IMR-90 (cell line): ENCODE results near the gene KCNJ3. TPM values are rescaled to one million over a fixed set of nuclear protein-coding genes. Genes with fewer than 3 reads are reported as not detected.

ENCODE experiments used
- ATAC-seq: fragments of 200-7000 bp; cut with Tn5 transposase; 2 replicates; pipeline ENCODE4 v1.9.1; 2020; ENCODE audit warnings: low read depth, mild to moderate bottlenecking, moderate library complexity
- BruUV-seq: library from RNA; stranded (reverse); fragments of 400-500 nt; replicated peaks from 2 replicates; lab custom pipeline; 2021; lab: Mats Ljungman, UMichigan
- CTCF ChIA-PET: fragments of 300-600 bp; formaldehyde crosslinking; extraction: SDS; loops from one replicate; lab custom pipeline; 2021; ENCODE audit warnings: antibody characterized with exemption; lab: Yijun Ruan, JAX
- POLR2A ChIA-PET: fragments of 300-600 bp; sonication (Branson Sonifier 250); formaldehyde crosslinking; loops from one replicate; lab custom pipeline; 2022; ENCODE audit warnings: antibody characterized with exemption; ENCODE audit not compliant: unreplicated experiment; lab: Charles Lee
- DNase-seq: peaks from one replicate; pipeline ENCODE4 v3.0.0; 2013
- H2AFZ ChIP-seq: replicated peaks from 2 replicates; pipeline ENCODE3; 2013; ENCODE audit warnings: low read length, mild to moderate bottlenecking; ENCODE audit not compliant: poor library complexity
- H2AK5ac ChIP-seq: 2 replicates; pipeline ENCODE4 v1.6.1; 2013; ENCODE audit warnings: low read depth, low read length, inconsistent platforms
- H2AK9ac ChIP-seq: replicated peaks from 2 replicates; pipeline ENCODE3; 2013; ENCODE audit warnings: mild to moderate bottlenecking, low read depth, low read length, moderate library complexity; ENCODE audit not compliant: poor library complexity
- H2BK120ac ChIP-seq: 2 replicates; pipeline ENCODE4 v1.6.1; 2013; ENCODE audit warnings: low read depth, low read length, inconsistent platforms
- H2BK15ac ChIP-seq: 3 replicates; pipeline ENCODE4 v1.6.1; 2013; ENCODE audit warnings: low read depth, low read length, inconsistent platforms
- H2BK20ac ChIP-seq: 2 replicates; pipeline ENCODE4 v1.6.1; 2013; ENCODE audit warnings: low read depth, mild to moderate bottlenecking, inconsistent platforms, low read length, moderate library complexity
- H2BK5ac ChIP-seq: 2 replicates; pipeline ENCODE4 v1.6.1; 2013; ENCODE audit warnings: mild to moderate bottlenecking, low read depth, low read length, inconsistent platforms; ENCODE audit not compliant: poor library complexity, severe bottlenecking
- H3K14ac ChIP-seq: replicated peaks from 2 replicates; pipeline ENCODE4 v1.6.1; 2013; ENCODE audit warnings: low read depth, low read length, inconsistent platforms
- H3K18ac ChIP-seq: 2 replicates; pipeline ENCODE4 v1.6.1; 2013; ENCODE audit warnings: low read depth, low read length, control low read depth
- H3K23ac ChIP-seq: 2 replicates; pipeline ENCODE4 v1.6.1; 2013; ENCODE audit warnings: low read depth, low read length, inconsistent platforms
- H3K27ac ChIP-seq: 2 replicates; pipeline ENCODE4 v1.5.1; 2013; ENCODE audit warnings: mild to moderate bottlenecking, control low read depth, low read length; ENCODE audit not compliant: insufficient read depth
- H3K27me3 ChIP-seq: 2 replicates; pipeline ENCODE4 v1.6.1; 2013; ENCODE audit warnings: low read length; ENCODE audit not compliant: control insufficient read depth, insufficient read depth
- H3K36me3 ChIP-seq: 2 replicates; pipeline ENCODE4 v1.6.1; 2013; ENCODE audit warnings: low read length, mixed read lengths; ENCODE audit not compliant: control insufficient read depth, insufficient read depth
- H3K4ac ChIP-seq: 2 replicates; pipeline ENCODE4 v1.6.1; 2013; ENCODE audit warnings: low read depth, low read length, inconsistent platforms
- H3K4me1 ChIP-seq: 2 replicates; pipeline ENCODE4 v1.6.1; 2013; ENCODE audit warnings: low read length, mixed read lengths; ENCODE audit not compliant: control insufficient read depth, insufficient read depth
- H3K4me2 ChIP-seq: 2 replicates; pipeline ENCODE4 v1.6.1; 2013; ENCODE audit warnings: low read depth, mild to moderate bottlenecking, control low read depth, low read length, moderate library complexity
- H3K4me3 ChIP-seq: 2 replicates; pipeline ENCODE4 v1.5.1; 2013; ENCODE audit warnings: low read depth, mild to moderate bottlenecking, control low read depth, low read length, moderate library complexity; ENCODE audit not compliant: insufficient read depth
- H3K56ac ChIP-seq: 2 replicates; pipeline ENCODE4 v1.6.1; 2013; ENCODE audit warnings: low read length, inconsistent platforms; ENCODE audit not compliant: insufficient read depth; ENCODE audit errors: extremely low read depth
- H3K79me1 ChIP-seq, 2 experiments: 2 replicates each; pipeline ENCODE4 v1.6.1; 2013; ENCODE audit warnings: low read length in 2 of 2, inconsistent platforms in 1 of 2, low read depth in 1 of 2
- H3K9ac ChIP-seq: 2 replicates; pipeline ENCODE4 v1.6.1; 2013; ENCODE audit warnings: low read depth, low read length, control low read depth
- H3K9me1 ChIP-seq: 2 replicates; pipeline ENCODE4 v1.6.1; 2013; ENCODE audit warnings: low read length, inconsistent platforms; ENCODE audit not compliant: insufficient read depth
- H3K9me3 ChIP-seq: 2 replicates; pipeline ENCODE4 v1.6.1; 2013; ENCODE audit warnings: low read length; ENCODE audit not compliant: control insufficient read depth, insufficient read depth
- H4K20me1 ChIP-seq: 2 replicates; pipeline ENCODE4 v1.6.1; 2013; ENCODE audit warnings: low read length, inconsistent platforms; ENCODE audit not compliant: insufficient read depth
- H4K5ac ChIP-seq: 2 replicates; pipeline ENCODE4 v1.6.1; 2013; ENCODE audit warnings: mild to moderate bottlenecking, low read depth, low read length, control low read depth
- H4K8ac ChIP-seq, 2 experiments: 2 replicates each; pipeline ENCODE4 v1.6.1; 2013; ENCODE audit warnings: low read depth in 2 of 2, low read length in 2 of 2, control low read depth in 1 of 2, inconsistent platforms in 1 of 2
- H4K91ac ChIP-seq: 2 replicates; pipeline ENCODE4 v1.6.1; 2013; ENCODE audit warnings: low read depth, low read length, inconsistent platforms; ENCODE audit not compliant: insufficient read depth
- FOS ChIP-seq: fragments of 150-350 bp; IDR thresholded peaks from 2 replicates; pipeline ENCODE4 v1.6.1; 2016; ENCODE audit warnings: low read depth, low read length
- dilution Hi-C: fragments of 300-500 bp; cut with HindIII; formaldehyde crosslinking; loops from one replicate; pipeline ENCODE4 v1.14.3; 2018; ENCODE audit warnings: low sequenced_read_pairs; ENCODE audit not compliant: unreplicated experiment
- in situ Hi-C: fragments of 300-500 bp; cut with MboI; formaldehyde crosslinking; loops from 3 replicates; pipeline ENCODE4 v1.14.3; 2019; ENCODE audit warnings: low sequenced_read_pairs, inconsistent platforms, mixed read lengths
- intact Hi-C: fragments of 100-400 bp; cut with micrococcal nuclease; formaldehyde crosslinking; loops from 2 replicates; pipeline ENCODE4 v1.10.0; 2022
- polyA plus RNA-seq, 3 experiments: library from polyadenylated mRNA; depleted of rRNA; stranded (reverse); fragments of >200 nt; gene quantifications; 2 replicates each; pipeline ENCODE4 v1.2.3, GENCODE V29; 2012; ENCODE audit warnings: low replicate concordance in 1 of 3
- total RNA-seq: library from RNA; depleted of rRNA; stranded (reverse); fragments of >200 nt; gene quantifications from 2 replicates; pipeline ENCODE4 v1.2.3, GENCODE V29; 2012

KCNJ3 gene
- total and polyA plus RNA-seq, 2 of the 4 experiments (the other 2 are of a cell fraction), result not detected

DNA sequence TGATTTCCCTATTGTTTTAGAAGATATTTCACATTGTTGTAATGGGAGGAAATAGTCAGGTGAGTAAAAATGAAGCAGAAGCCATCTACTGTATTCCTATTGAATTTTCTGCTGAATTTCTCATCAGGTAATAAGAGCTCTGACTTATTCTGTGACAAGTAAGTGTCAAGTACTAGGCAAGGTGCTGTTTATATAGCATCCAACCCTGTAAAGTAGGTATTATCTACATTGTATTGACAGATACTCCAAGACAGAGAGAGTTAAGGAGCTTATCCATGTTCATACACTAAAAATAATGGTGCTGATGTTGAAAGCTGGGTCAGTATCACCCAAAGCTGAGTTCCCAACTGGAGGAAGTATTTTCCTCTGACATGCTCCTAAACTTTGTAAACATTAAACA is 106.0 kb downstream of the KCNJ3 start:
- BruUV-seq, result no TSS peak
- Histone ChIP-seq H3K56ac (no peak overlapping the region), H3K27me3 (no peaks in the 10 kb centered on the region), H3K4me1 (no peaks in the 10 kb centered on the region), H3K79me1 (no peaks in the 10 kb centered on the region), H4K8ac (no peak overlapping the region), H2AK5ac (no peak overlapping the region), H3K36me3 (no peaks in the 10 kb centered on the region), H3K9me1 (no peaks in the 10 kb centered on the region), H3K27ac (no peak overlapping the region), H3K4ac (no peak overlapping the region), H2BK120ac (no peak overlapping the region), H2BK20ac (no peak overlapping the region), H3K9me3 (peaks cover 12% of the 10 kb centered on the region), H2BK5ac (no peak overlapping the region), H4K20me1 (no peaks in the 10 kb centered on the region), H2AK9ac (no peak overlapping the region), H3K4me3 (no peak overlapping the region), H3K14ac (no peak overlapping the region), H2BK15ac (no peak overlapping the region), H4K5ac (no peak overlapping the region), H4K91ac (no peak overlapping the region), H3K4me2 (no peak overlapping the region), H3K9ac (no peak overlapping the region), H2AFZ (no peak overlapping the region), H3K23ac (no peak overlapping the region), H3K18ac (no peak overlapping the region)
- in situ Hi-C loops (no loop called here), dilution Hi-C loops (no loop called here), intact Hi-C loops (no loop called here)
- ChIA-PET CTCF (no interaction called here), POLR2A (no interaction called here)
- ATAC-seq (no peak), DNase-seq (no peak)
- TF ChIP-seq FOS, result no peak
